Activated CD4-positive, alpha-beta T cell treated with anti-CD3 and anti-CD28 coated beads for 4 hours (primary cell): Measurements from ENCODE around the gene SRPRB.
"Not testable (repeated sequence)": the region's sequence is repeated elsewhere in the genome, so short reads cannot be mapped to it uniquely, and the experiment has no call there.

ENCODE experiments used
- DNase-seq, 2 donors: peaks; one replicate each; pipeline ENCODE4 v3.0.0-alpha.2; 2020

Gene SRPRB

DNA sequence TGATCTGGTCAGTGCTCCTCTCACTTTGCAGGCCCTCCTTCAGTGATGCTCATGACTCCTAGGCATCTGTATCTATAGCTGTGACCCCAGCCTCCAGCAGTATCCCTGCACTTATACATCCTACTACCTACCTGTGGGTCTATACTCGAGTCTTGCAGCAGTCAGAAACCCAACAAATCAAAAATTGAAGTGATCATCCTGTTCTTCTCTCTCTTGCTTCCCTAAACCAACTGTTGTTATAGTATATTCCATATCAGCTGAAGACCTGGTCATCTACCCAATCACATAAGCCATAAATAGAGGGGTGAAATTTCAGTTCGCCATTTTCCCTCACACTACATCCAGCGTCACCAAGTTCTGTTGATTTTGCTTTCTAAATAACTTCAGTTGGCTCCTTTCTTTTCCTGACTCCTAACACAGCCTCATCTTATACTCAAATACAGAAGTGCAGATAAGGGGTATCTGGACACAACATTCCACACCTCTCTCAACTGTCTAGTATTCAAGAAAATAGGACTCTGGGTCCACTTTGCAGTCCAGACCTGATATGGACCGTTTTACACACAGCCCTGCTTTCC, 25.9 kb upstream of the SRPRB start:
- no peak for DNase-seq

DNA sequence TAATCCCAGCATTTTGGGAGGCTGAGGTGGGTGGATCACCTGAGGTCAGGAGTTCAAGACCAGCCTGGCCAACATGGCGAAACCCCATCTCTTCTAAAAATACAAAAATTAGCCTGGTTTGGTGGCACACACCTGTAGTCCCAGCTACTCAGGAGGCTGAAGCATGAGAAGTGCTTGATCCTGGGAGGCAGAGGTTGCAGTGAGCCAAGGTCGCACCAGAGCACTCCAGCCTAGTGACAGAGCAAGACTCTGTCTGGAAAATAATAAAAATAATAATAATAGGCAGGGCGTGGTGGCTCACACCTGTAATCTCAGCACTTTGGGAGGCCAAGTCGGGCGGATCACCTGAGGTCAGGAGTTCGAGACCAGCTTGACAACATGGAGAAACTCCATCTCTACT, 24.9 kb upstream of the SRPRB start:
- not testable (repeated sequence) for DNase-seq

DNA sequence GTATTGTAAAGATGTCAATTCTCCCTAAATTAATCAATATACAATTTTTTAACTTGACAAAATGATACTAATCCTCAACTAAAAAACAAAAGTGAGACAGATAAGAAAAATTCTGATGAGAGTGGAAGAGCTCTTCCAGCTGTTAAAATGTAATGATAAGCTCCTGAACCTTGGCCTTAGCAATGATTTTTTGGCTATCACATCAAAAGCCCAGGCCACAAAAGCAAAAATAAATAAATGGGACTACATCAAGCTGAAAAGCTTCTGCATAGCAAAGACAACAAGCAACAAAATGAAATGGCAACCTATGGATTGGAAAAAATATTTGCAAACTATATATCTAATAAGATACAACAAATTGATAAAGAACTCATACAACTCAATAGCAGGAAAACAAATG, 24.0 kb upstream of the SRPRB start:
- DNase-seq = no peak

DNA sequence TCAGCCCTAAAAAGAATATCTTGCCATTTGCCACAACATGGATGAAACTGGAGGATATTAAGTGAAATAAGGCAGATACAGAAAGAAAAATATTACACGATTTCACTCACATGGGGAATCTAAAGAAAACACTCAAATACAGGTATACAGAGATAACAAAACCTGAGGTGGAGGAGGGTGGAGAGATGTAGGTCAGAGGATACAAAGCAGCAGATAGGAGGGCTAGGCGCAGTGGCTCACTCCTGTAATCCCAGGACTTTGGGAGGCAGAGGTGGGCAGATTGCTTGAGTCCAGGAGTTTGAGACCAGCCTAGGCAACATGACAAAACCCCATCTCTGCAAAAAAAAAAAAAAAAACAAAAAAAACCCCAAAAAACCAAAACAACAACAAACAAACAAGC, 23.2 kb upstream of the SRPRB start:
- no peak for DNase-seq

DNA sequence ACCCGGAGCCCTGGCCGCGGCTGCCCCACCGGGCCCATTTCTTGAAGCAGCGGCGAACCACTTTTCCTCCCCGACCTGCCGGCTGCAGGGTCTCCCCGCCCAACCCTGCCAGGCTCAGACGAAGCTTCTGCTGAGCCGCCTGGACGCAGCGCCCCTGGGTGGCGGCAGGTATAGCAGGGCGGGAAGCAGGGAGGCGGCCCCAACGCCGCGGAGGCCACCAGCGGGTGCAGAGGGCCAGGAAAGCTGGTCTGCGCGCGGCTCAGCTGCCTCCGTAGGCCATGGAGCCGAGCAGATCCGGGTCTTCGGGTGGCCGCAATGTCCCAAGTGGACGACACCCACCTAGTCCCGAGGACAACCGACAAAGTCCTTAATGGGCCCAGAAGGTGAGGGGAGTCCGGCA, 21.9 kb upstream of the SRPRB start:
- no peak for DNase-seq

DNA sequence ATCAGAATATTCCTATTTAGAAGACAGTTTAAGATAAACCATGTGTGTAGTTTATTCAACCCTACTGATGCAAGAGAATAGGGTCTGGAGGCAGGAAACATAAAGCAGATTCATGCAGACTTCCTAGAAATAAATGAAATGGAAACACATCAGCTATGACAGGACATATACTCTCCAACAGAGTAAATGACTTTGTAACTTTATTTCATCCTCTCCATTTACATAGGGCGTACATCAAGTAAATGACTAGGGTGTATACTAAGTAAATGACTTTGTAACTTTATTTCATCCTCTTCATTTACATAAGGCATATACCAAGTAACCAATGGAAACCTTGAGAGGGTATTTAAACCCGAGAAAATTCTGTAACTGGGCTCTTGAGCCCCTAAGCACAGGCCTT, 17.6 kb upstream of the SRPRB start:
- no peak for DNase-seq

DNA sequence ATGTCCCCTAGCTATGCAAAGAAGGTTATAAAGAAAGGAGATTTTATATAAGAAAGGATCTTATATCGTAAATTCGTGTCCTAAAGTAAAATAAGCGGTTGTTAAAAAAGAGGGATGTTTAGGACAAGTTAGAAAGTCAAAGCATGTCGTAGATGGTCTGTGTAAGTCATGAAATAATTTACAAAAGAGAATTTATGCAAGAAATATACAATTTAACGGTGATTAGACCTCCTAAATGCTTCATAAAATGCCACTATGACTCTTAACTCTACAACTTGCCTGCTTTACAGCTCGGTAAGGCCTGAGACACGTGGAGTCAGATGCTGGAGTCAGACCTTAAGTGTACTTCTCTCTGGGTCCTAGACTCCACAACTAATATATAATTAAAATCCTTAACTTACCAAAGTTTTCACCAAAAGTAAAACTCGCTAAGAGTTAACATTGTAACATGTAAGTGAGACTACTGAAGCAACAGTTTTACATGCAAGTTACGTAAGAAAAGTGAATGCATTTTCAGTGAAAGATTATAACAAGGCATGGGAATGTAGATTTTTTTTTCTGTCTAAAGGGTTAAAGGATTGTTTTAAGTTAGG, 13.3 kb upstream of the SRPRB start:
- DNase-seq = no peak

DNA sequence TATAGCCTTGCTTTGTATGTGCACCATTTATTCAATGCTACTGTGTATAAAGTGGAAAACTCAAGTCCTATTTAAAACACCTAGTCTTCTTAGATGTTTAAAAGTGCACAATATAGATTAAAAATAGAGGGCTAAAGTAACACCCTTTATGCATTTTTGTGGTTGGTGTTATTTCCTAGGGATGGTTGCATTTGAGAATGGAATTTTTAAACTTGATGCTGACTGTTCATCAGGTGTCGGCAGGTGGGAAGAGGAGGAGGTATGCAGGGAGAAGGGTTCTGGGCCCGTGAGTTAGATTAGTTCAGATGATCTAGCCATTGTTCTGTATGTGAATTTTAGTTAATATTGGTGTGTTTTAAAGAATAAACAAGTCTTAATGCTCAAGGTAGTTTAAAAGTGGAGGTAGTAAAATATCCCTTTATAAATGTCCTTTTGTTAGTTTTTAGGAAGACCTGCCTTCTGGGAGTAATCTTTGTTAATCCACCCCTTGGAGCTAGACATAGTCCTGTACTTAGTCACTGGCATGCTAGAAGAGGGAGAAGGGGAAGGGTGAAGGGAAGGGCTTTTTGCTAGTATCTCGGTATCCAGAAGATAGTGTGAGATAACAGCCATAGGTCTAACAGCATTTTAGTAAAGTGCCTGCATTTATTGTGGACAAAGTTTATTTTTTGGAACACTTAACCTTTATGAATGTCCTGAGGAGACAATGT, 8.1 kb upstream of the SRPRB start:
- DNase-seq = no peak

DNA sequence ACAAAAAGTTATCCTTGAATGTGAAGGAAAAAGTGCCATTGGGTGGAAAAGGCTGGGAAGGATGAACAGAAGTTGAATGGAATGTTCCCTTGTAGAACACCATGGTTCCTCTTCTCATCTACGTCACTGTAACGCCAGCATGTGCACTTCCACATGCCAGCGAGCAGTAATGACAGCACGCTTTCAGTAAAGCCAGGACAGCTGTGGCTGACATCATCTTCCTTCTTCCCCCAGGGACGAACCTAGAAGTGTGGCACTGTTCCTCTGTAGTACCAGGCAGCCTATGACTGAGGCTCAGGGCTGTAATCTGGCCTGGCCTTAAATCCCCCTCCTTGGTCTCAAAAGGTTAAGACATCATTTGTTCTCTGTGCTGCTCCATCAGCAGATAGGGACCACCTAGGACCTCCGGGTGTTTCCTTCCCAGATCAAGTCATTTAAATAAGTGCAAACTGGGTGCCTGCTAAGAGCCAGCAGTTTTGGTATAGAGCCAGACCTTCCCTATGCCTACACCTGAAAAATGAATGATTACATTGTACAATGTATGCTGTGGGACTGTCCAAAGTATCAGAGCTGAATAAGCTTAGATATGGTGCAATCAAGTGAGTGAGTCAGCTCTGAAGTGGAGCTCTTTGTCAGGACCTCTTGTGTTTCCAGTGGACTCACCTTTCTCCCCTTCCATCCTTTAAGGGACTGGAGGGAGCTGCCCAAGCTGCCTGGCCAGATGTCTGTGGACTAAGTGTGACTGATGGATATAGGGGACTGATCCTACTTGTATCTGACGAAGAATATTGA, 5.6 kb upstream of the SRPRB start:
- DNase-seq = no peak

DNA sequence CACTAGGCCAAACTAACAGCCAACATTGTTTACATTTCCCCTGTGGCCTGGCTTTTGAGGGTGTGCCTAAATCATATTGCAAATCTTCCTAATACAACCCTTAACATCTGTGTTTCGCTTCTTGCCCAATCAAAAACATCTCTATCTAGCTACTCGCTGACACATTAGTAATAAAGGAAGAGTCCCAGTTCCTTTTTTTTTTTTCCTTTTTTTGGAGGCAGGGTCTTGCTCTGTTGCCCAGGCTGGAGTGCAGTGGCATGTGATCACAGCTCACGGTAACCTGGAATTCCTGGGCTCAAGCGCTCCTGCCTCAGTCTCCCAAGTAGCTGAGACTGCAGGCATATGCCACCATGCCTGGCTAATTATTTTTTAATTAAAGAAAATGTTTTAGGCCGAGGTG, 2.1 kb upstream of the SRPRB start:
- no peak for DNase-seq

DNA sequence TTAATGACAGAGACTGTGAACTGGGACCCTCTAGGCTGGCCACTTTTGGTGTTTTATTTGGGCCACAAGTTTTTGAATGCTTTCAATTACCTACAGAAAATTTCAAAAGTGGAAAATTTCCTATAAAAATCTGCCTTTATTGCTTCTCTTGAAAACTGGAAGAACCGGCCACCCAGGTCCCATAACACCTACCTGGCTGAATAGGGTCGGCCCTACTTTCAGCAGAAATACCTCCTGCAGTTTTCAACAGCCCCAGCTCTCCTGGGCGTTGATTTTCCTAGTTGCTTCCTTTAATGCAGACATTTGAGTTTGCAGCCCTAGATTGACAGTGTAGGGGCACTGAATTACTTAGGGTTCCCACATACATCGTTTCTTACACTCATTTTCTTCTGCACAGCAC, 719 bp upstream of the SRPRB start:
- DNase-seq = no peak

DNA sequence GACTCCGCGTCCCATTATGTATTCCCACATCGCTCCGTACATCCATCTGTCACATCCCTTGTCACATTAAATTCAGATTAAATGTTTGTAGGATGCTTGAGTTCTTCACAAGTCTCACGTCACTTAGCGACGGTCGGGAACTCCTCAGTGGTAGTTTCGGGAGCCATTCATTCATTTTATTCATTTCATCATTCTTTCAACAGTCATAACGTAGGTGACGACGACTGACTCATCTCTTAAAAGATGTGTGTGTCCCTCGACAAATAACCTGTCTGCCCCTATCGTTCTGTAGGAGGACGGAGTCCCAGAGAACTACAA, 272 bp upstream of the SRPRB start:
- no peak for DNase-seq

DNA sequence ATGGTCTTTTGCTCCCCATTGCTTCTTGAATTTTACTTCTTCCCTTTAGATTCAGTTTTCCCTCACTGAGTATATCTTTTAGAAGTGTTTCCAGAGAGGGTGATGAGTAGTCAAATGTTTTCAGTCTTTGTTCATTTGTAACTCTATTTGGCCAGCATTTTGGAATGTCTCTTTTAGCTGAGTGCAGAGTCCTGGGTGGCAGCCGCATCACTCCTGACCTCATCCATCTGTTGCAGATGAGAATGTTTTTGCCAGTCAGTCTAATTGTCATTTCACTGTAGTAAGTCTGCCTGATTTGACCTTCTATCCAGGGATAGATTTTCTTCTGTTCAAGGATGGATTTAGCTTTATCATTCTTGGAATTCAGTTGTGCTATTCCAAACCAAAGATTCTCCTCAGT, 7.3 kb downstream of the SRPRB start:
- no peak for DNase-seq

DNA sequence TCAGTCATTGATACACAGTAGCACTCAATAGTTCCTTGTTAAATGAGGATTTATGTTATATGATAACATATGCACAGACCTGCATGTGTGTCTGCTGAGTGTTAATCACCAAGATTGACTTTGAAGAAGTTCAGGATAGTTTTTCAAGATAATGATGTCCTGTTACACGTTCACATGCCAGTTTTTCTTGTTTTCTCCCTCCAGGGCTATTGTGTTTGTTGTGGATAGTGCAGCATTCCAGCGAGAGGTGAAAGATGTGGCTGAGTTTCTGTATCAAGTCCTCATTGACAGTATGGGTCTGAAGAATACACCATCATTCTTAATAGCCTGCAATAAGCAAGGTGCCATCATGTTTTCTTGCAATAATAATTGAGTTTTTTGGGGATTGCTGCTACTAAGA, 9.8 kb downstream of the SRPRB start:
- no peak for DNase-seq

DNA sequence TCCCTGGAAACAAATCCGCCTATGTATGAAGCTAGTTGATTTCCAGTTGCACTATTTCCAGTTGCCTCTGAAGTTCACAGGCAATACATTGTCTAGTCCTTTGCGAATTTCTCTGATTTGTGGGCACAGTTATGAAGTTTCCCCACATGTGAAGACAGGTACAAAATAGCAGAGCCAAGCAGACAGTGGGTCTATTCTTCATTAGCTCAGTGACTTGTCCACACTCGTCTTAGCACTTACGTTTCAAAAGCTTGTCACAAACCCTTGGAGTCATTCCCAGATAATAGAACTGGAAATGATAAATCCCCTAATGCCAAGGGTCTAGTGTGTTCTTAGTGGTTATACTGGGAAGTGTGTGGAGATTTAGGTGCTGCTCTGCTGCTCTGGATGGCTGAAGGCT, 14.5 kb downstream of the SRPRB start:
- no peak for DNase-seq

DNA sequence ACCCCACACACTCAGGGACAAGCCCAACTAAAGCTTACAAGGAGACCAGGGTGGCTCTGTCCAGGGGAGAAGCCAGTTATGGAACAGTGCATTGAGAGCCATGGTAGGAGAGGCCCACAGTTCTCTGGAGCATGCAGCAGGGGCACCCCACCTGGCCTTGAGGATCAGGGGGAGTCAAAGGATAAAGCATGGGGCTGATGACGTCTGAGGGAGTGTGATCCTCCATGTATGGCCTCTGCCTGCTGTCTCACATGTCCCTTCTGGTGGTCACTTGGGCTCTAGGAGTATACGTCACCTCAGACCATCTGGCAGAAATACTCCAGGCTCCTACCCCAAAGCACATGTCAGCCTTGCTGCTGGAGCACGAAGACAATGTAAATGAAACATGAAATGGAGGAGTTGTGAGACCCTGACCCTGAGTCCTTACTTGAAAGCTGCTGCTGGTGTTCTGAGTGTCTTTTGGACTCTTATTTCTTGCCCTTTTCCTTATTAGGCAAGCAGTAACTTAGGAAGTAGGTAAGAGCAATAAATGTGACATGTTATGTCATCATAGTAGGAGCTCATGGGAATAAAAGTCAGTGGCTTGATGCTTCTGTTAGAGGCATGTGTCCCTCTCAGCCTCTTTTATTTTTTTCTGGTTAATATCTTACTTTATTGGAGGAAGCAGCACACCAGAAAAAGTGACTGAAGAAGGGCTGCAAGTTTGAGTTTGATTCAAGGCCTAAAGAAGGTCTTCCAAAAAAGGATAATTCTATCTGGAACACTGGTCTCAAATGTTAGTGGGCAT, 15.5 kb downstream of the SRPRB start:
- DNase-seq = no peak

DNA sequence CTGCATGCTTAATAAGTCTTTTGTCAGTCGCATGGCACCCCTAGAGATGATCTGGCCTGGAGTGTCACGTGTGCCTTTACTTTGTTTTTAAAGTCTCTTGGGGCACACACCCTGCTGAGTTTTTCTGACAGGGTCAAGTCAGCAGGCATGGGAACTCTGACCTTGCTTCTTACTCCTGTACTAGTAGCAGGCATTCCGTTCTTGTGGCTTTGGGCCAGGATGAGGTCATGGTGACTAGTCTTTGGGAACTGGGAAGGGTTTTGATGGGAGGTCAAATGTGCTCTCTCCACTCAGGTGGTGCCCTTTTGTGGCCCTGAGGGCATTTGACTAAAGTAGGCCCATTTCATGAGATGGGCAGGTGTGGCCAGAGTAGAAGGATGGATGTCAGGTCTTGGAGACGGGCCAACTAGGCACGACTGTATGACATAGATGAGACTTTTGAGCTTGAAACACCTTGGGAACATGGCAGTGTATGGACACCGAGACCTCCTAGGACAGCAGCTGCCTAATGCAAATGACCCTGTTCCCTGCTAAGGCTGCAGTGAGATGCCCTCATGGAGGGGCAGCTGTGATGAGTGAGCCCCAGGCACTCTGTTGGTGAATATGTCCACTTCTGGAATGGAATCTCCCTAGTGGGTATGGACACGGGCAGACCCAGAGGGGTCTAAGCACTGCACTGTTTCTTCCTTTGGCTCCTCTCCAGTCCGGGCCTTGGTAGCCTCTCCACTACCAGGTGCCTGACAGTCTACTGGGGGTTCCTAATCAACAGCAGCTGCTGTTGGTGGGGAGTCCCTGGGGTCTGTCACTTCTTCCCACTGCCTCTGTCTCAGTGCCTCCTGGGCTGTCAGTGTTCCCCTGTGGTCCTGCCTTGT, 16.4 kb downstream of the SRPRB start:
- no peak for DNase-seq

DNA sequence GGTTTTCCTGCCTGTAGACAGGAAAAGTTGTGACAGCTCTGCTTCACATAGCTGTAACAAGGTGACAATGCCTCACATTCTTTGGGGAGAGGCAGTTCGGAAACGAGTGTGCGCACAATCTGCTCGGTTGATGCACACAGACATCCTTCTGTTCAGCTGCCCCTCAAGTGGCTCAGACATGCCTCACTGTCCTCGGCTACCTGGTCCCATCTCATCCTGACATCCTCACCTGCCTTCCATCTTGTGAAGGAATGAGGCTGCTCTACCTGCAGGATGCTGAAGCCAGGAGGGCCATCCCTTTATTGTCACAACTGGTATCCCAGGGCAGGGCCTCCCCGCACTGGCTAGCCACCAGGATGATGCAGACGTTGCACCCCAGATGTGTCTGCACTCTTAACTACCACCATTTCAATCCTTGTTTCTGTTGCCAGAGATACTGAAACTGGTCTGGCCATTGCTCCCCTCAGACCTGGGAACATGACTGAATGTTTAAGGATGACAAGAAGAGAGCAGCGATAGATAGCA, 19.4 kb downstream of the SRPRB start:
- DNase-seq = no peak

DNA sequence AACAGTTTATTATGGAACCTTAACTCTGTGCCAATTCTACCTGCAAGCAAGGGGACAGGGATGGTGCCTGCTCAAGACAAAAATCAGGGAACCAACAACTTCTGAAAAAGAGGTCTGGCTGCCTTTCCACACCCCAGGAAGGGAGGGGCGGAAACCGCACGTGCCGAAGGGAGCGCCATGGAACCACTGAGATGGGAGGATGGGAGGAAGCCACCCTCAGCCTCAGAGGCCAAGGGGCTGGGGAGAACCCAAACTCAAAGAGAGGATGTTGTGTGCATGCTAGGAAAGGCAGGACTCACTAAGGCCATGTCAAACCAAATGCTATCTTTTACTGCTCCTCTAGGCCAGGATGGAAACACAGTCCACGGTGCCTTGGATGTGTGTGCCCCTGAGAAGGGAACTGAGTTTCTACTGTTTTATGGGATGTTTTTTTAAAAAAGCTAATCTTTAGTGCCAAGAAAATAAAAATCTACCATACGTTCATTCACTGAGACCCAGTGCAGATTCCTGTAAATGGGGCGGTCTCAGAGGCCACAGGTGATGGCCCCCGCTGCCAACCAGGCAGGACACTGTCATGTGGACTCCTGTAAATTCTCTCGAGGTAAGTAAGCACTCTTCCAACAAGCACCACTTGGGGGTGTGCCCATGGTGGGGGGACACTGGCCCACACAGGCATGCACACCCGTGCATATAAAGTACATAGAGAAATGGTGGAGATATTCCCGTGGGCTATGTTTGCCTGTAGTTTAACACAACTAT, 20.5 kb downstream of the SRPRB start:
- no peak for DNase-seq

DNA sequence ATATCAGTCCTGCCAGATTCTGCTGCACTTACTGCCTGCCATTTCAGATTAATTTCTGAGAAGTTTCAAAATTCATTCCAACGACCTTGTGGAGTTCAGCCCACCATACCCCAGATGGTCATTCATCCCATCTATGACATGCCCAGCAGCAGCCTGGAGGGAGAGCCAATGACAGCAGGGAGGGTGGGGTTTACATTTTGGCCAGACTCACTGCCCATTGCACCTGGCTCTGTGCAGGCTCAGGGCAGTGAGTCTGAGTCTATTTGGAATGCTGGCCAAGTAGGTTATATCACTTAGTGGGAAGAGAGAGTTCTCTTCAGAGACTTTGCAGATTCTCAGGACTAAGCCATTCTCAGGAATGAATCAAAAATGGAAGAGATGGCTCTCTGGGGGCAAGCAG, 21.5 kb downstream of the SRPRB start:
- DNase-seq = no peak

DNA sequence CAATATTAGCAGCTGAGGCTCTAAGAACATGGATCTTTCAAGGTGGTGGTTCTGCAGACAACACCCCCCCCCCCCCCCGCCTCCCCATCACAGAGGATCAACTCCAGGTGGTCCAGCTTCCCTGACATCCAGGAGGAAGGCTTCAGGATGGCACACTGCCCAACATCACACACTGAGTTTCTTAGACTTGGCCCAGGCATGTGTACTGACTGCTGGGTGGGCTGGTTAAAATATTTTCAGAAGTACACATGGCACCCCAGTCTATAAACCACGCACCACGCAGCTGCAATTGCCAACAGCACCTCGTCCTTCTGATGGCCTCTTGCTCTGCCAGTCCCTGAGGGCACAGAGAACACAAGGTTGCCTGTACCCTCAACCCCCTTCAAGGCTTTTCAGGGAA, 22.1 kb downstream of the SRPRB start:
- no peak for DNase-seq
